HUES64 (cell line): ENCODE results near the gene CNGB1.

Experiments used
- H3K27ac ChIP-seq: 2 replicates; pipeline ENCODE4 v1.7.0; 2013; ENCODE audit warnings: low read depth, low read length, inconsistent platforms
- H3K27me3 ChIP-seq: 2 replicates; pipeline ENCODE4 v1.6.1; 2013; ENCODE audit warnings: mild to moderate bottlenecking, low read length; ENCODE audit not compliant: insufficient read depth
- H3K36me3 ChIP-seq: 2 replicates; pipeline ENCODE4 v1.6.1; 2013; ENCODE audit warnings: mild to moderate bottlenecking, low read length; ENCODE audit not compliant: insufficient read depth
- H3K4me1 ChIP-seq: 2 replicates; pipeline ENCODE4 v1.6.1; 2013; ENCODE audit warnings: mild to moderate bottlenecking, low read length, moderate library complexity; ENCODE audit not compliant: insufficient read depth
- H3K4me3 ChIP-seq: 2 replicates; pipeline ENCODE4 v1.5.1; 2013; ENCODE audit warnings: mild to moderate bottlenecking, low read length, moderate library complexity
- H3K9ac ChIP-seq: 2 replicates; pipeline ENCODE4 v1.6.1; 2013; ENCODE audit warnings: mild to moderate bottlenecking, low read depth, low read length
- H3K9me3 ChIP-seq: 2 replicates; pipeline ENCODE4 v1.6.1; 2013; ENCODE audit warnings: low read depth, low read length; ENCODE audit not compliant: insufficient read depth
- WGBS: fragments of 150-250, 120-280 bp; methylation state at CpG from one replicate; pipeline ENCODE4 v1.1.7; 2013; ENCODE audit warnings: missing lambda C conversion rate; 5-methylcytosine and 5-hydroxymethylcytosine counted together

The CNGB1 gene

GRCh38 chr16:57997176-57997527 is 26.2 kb upstream of the CNGB1 start:
- no peaks in the 10 kb centered on the region for H3K9me3 ChIP-seq
- H3K4me1 ChIP-seq: peaks cover 8% of the 10 kb centered on the region; the same call in 1 of the 2 replicates
- WGBS: 96% methylated on average over 35 of the region's 35 CpGs
- H3K27ac ChIP-seq: no peak overlapping the region
- H3K9ac ChIP-seq: no peak overlapping the region
- H3K4me3 ChIP-seq: no peak overlapping the region
- no peaks in the 10 kb centered on the region; the same call in 1 of the 2 replicates for H3K36me3 ChIP-seq
- peaks cover 5% of the 10 kb centered on the region; the same call in 1 of the 2 replicates for H3K27me3 ChIP-seq

- H3K36me3 ChIP-seq: no peaks in the 10 kb centered on the region; the same call in 1 of the 2 replicates
- 96% methylated on average over 62 of the region's 62 CpGs for WGBS
- peaks cover 8% of the 10 kb centered on the region; the same call in 1 of the 2 replicates for H3K4me1 ChIP-seq
- H3K9me3 ChIP-seq: no peaks in the 10 kb centered on the region
- no peak overlapping the region for H3K9ac ChIP-seq
- no peak overlapping the region for H3K27ac ChIP-seq
- no peak overlapping the region for H3K4me3 ChIP-seq
- H3K27me3 ChIP-seq: peaks cover 5% of the 10 kb centered on the region; the same call in 1 of the 2 replicates
Observed at GRCh38 chr16:57996406-57997175, 25.7 kb upstream of the CNGB1 start.

- no peaks in the 10 kb centered on the region; the same call in 1 of the 2 replicates for H3K36me3 ChIP-seq
- no peak overlapping the region for H3K9ac ChIP-seq
- no peaks in the 10 kb centered on the region for H3K9me3 ChIP-seq
- no peak overlapping the region for H3K27ac ChIP-seq
- H3K27me3 ChIP-seq: peaks cover 5% of the 10 kb centered on the region; the same call in 1 of the 2 replicates
- H3K4me1 ChIP-seq: peaks cover 8% of the 10 kb centered on the region; the same call in 1 of the 2 replicates
- 89% methylated on average over 18 of the region's 18 CpGs for WGBS
- H3K4me3 ChIP-seq: no peak overlapping the region
Observed at GRCh38 chr16:57995721-57996405, 24.9 kb upstream of the CNGB1 start.

- H3K4me1 ChIP-seq: peaks cover 8% of the 10 kb centered on the region; the same call in 1 of the 2 replicates
- no peak overlapping the region for H3K27ac ChIP-seq
- 50% methylated on average over 4 of the region's 4 CpGs for WGBS
- no peak overlapping the region for H3K4me3 ChIP-seq
- H3K36me3 ChIP-seq: no peaks in the 10 kb centered on the region; the same call in 1 of the 2 replicates
- no peak overlapping the region for H3K9ac ChIP-seq
- H3K9me3 ChIP-seq: no peaks in the 10 kb centered on the region
- H3K27me3 ChIP-seq: peaks cover 4% of the 10 kb centered on the region; the same call in 1 of the 2 replicates
Observed at GRCh38 chr16:57994778-57995177, 23.9 kb upstream of the CNGB1 start.

GRCh38 chr16:57994361-57994760 is 23.4 kb upstream of the CNGB1 start:
- Histone ChIP-seq H3K4me3 (no peak overlapping the region), H3K27ac (no peak overlapping the region), H3K9me3 (no peaks in the 10 kb centered on the region), H3K36me3 (no peaks in the 10 kb centered on the region; the same call in 1 of the 2 replicates), H3K27me3 (no peaks in the 10 kb centered on the region), H3K9ac (no peak overlapping the region), H3K4me1 (peaks cover 3% of the 10 kb centered on the region; the same call in 1 of the 2 replicates)
- 92% methylated on average over 4 of the region's 4 CpGs for WGBS

GRCh38 chr16:57993897-57994296 is 23.0 kb upstream of the CNGB1 start:
- Histone ChIP-seq H3K27me3 (no peaks in the 10 kb centered on the region), H3K27ac (no peak overlapping the region; the same call in 1 of the 2 replicates), H3K4me3 (no peak overlapping the region), H3K36me3 (no peaks in the 10 kb centered on the region; the same call in 1 of the 2 replicates), H3K9me3 (no peaks in the 10 kb centered on the region), H3K9ac (no peak overlapping the region), H3K4me1 (no peaks in the 10 kb centered on the region)
- 97% methylated on average over 5 of the region's 5 CpGs for WGBS

GRCh38 chr16:57993438-57993837 is 22.5 kb upstream of the CNGB1 start:
- Histone ChIP-seq H3K27me3 (no peaks in the 10 kb centered on the region), H3K9ac (no peak overlapping the region), H3K4me1 (no peaks in the 10 kb centered on the region), H3K36me3 (no peaks in the 10 kb centered on the region; the same call in 1 of the 2 replicates), H3K27ac (peak overlapping the region; percentile 10; the same call in 1 of the 2 replicates), H3K9me3 (no peaks in the 10 kb centered on the region), H3K4me3 (no peak overlapping the region)
- 96% methylated on average over 8 of the region's 8 CpGs for WGBS

GRCh38 chr16:57992084-57992483 is 21.2 kb upstream of the CNGB1 start:
- no peaks in the 10 kb centered on the region for H3K36me3 ChIP-seq
- WGBS: 93% methylated on average over 6 of the region's 6 CpGs
- no peak overlapping the region for H3K27ac ChIP-seq
- H3K4me3 ChIP-seq: no peak overlapping the region
- peaks cover 2% of the 10 kb centered on the region for H3K27me3 ChIP-seq
- no peaks in the 10 kb centered on the region for H3K4me1 ChIP-seq
- H3K9ac ChIP-seq: no peak overlapping the region
- no peaks in the 10 kb centered on the region for H3K9me3 ChIP-seq

- 88% methylated on average over 11 of the region's 11 CpGs for WGBS
- H3K9me3 ChIP-seq: no peaks in the 10 kb centered on the region
- no peaks in the 10 kb centered on the region for H3K36me3 ChIP-seq
- H3K27ac ChIP-seq: no peak overlapping the region
- peaks cover 7% of the 10 kb centered on the region for H3K27me3 ChIP-seq
- no peaks in the 10 kb centered on the region for H3K4me1 ChIP-seq
- H3K9ac ChIP-seq: no peak overlapping the region
- H3K4me3 ChIP-seq: no peak overlapping the region
Observed at GRCh38 chr16:57991551-57992059, 20.7 kb upstream of the CNGB1 start.

GRCh38 chr16:57988929-57989328 is 18.0 kb upstream of the CNGB1 start:
- Histone ChIP-seq H3K4me3 (no peak overlapping the region), H3K4me1 (no peaks in the 10 kb centered on the region; the same call in 1 of the 2 replicates), H3K27me3 (peaks cover 32% of the 10 kb centered on the region), H3K27ac (no peak overlapping the region), H3K36me3 (no peaks in the 10 kb centered on the region), H3K9ac (no peak overlapping the region), H3K9me3 (no peaks in the 10 kb centered on the region)
- 90% methylated on average over 1 of the region's 1 CpG for WGBS
